Activated naive CD8-positive, alpha-beta T cell treated with anti-CD3 and anti-CD28 coated beads, Interleukin-2, amount 50 U/mL, for 24 hours (primary cell): Measurements from ENCODE around the gene SLC6A1.

Experiments used
- ATAC-seq: fragments of 150-1000 bp; cut with Tn5 transposase; one replicate; pipeline ENCODE4 v1.10.0; 2021
- DNase-seq: peaks from one replicate; pipeline ENCODE4 v3.0.0; 2021
- H3K27ac Mint-ChIP-seq: one replicate; pipeline ENCODE4 v1.8.0; 2021; ENCODE audit warnings: mild to moderate bottlenecking, mixed read lengths
- H3K27me3 Mint-ChIP-seq: one replicate; pipeline ENCODE4 v1.8.0; 2021; ENCODE audit warnings: mixed read lengths
- H3K36me3 Mint-ChIP-seq: one replicate; pipeline ENCODE4 v1.8.0; 2021; ENCODE audit warnings: low read depth, mixed read lengths
- H3K4me1 Mint-ChIP-seq: one replicate; pipeline ENCODE4 v1.8.0; 2021; ENCODE audit warnings: mixed read lengths
- H3K4me3 Mint-ChIP-seq: one replicate; pipeline ENCODE4 v1.8.0; 2021; ENCODE audit warnings: mild to moderate bottlenecking, moderate library complexity, mixed read lengths
- H3K9me3 Mint-ChIP-seq: one replicate; pipeline ENCODE4 v1.8.0; 2021; ENCODE audit warnings: mixed read lengths

Gene SLC6A1

DNA sequence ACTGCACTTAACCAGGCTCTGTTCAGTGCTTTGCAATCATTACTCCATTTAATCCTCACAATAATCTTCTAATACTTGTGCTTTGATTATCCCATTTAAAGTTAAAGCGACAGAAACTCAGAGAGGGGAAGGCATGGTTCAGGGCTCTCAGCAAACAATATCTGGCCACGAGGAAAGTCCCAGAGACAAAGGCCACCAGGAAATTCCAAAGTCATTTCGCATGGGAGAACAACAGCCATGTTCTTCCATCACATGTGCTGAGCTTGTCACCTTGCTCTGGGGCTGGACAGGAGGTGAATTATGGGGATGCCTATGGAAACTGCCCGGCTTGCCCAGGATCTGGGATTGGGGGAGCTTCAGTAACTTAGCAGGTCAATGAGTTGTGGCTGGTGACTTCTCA lies 95.5 kb downstream of the SLC6A1 start:
- H3K27ac Mint-ChIP-seq, result no peak overlapping the region
- no peaks in the 10 kb centered on the region for H3K4me1 Mint-ChIP-seq

DNA sequence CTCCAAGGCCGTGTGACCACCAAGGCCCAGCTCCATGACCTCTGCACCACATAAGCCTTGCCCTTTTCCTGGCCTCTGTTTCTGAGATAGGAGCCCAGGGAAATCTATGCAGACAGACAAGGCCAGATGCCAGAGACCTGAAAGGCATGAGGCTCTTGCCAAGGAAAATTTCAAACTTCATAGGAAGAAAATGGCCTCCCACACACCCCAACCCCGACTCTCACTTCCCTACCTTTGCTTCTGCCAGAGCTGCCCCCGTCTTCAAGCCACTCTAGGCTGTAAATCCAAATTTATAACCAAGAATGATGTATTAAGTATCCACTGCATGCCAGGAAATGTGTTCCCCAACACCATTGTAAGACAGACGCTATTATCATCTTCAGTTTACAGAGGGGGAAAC lies 96.3 kb downstream of the SLC6A1 start:
- H3K27ac Mint-ChIP-seq, result no peak overlapping the region
- no peaks in the 10 kb centered on the region for H3K36me3 Mint-ChIP-seq
- no peak for ATAC-seq
- DNase-seq, result no peak
- H3K4me1 Mint-ChIP-seq, result no peaks in the 10 kb centered on the region
- no peaks in the 10 kb centered on the region for H3K9me3 Mint-ChIP-seq
- peaks cover 2% of the 10 kb centered on the region for H3K27me3 Mint-ChIP-seq
- no peak overlapping the region for H3K4me3 Mint-ChIP-seq

More for the DNA sequence above, 95.5 kb downstream of the SLC6A1 start:
- ATAC-seq (no peak), DNase-seq (no peak)
- no peaks in the 10 kb centered on the region for H3K36me3 Mint-ChIP-seq
- H3K4me3 Mint-ChIP-seq, result no peak overlapping the region
- H3K27me3 Mint-ChIP-seq, result peaks cover 2% of the 10 kb centered on the region
- no peaks in the 10 kb centered on the region for H3K9me3 Mint-ChIP-seq
